Brain microvascular endothelial cell (primary cell): ENCODE data around the gene KCND1.
A peak's percentile ranks its signal among the peaks of the same experiment; 100 is the strongest.

Experiments used
- DNase-seq: peaks from one replicate; pipeline ENCODE4 v3.0.0-alpha.2; 2020
- H3K27ac ChIP-seq: fragments of 250-450 bp; sonication (Bioruptor Pico); 2 replicates; pipeline ENCODE4 v1.5.1; 2020; ENCODE audit warnings: mild to moderate bottlenecking, moderate library complexity
- H3K27me3 ChIP-seq: fragments of 250-450 bp; sonication (Bioruptor Pico); replicated peaks from 2 replicates; pipeline ENCODE4 v1.5.1; 2020; ENCODE audit warnings: mild to moderate bottlenecking
- H3K36me3 ChIP-seq: fragments of 250-450 bp; sonication (Bioruptor Pico); replicated peaks from 2 replicates; pipeline ENCODE4 v1.5.1; 2020; ENCODE audit warnings: mild to moderate bottlenecking
- H3K4me3 ChIP-seq: 2 replicates; pipeline ENCODE4 v1.5.1; 2011; ENCODE audit warnings: low read depth, mild to moderate bottlenecking, control low read depth, low read length, moderate library complexity
- CTCF ChIP-seq: IDR thresholded peaks from 2 replicates; pipeline ENCODE4 v1.5.1; 2011; ENCODE audit warnings: low read depth, mild to moderate bottlenecking, moderate library complexity, low read length, control low read depth, inconsistent platforms; ENCODE audit errors: missing control alignments
- in situ Hi-C: cut with HindIII; loops from 2 replicates; pipeline ENCODE4 v1.10.0; 2017; ENCODE audit warnings: low sequenced_read_pairs, low pct_ligation_motif_present

Gene KCND1

GRCh38 chrX:48972220-48973164 is 848 bp upstream of the KCND1 start:
- Histone ChIP-seq H3K36me3 (no peaks in the 10 kb centered on the region), H3K4me3 (peak overlapping the region; percentile 50), H3K27ac (no peak overlapping the region), H3K27me3 (no peaks in the 10 kb centered on the region)
- peak; percentile 37 for DNase-seq
- TF ChIP-seq CTCF, result peak; percentile 72
- in situ Hi-C loops, result no loop called here

GRCh38 chrX:48969471-48969870 is 2.2 kb downstream of the KCND1 start:
- H3K36me3 ChIP-seq, result no peaks in the 10 kb centered on the region
- H3K27ac ChIP-seq, result no peak overlapping the region
- H3K4me3 ChIP-seq, result no peak overlapping the region
- H3K27me3 ChIP-seq, result no peaks in the 10 kb centered on the region
- no peak for TF ChIP-seq CTCF
- no peak for DNase-seq
- in situ Hi-C loops, result no loop called here

- in situ Hi-C loops, result no loop called here
- Histone ChIP-seq H3K27ac (no peak overlapping the region), H3K4me3 (no peak overlapping the region), H3K27me3 (no peaks in the 10 kb centered on the region), H3K36me3 (no peaks in the 10 kb centered on the region)
- DNase-seq, result no peak
- no peak for TF ChIP-seq CTCF
These were observed 3.3 kb downstream of the KCND1 start for GRCh38 chrX:48968377-48968776.

GRCh38 chrX:48966796-48967579 is 4.7 kb downstream of the KCND1 start:
- TF ChIP-seq CTCF, result no peak
- DNase-seq, result peak; percentile 25
- in situ Hi-C loops, result no loop called here
- H3K4me3 ChIP-seq, result no peak overlapping the region
- no peaks in the 10 kb centered on the region for H3K36me3 ChIP-seq
- H3K27ac ChIP-seq, result no peak overlapping the region
- no peaks in the 10 kb centered on the region for H3K27me3 ChIP-seq

GRCh38 chrX:48965959-48966358 is 5.7 kb downstream of the KCND1 start:
- no peak for DNase-seq
- in situ Hi-C loops, result no loop called here
- Histone ChIP-seq H3K36me3 (no peaks in the 10 kb centered on the region), H3K27ac (no peak overlapping the region), H3K27me3 (no peaks in the 10 kb centered on the region), H3K4me3 (no peak overlapping the region)
- TF ChIP-seq CTCF, result no peak
